Measurements from ENCODE around the gene SEMA6A.

Gene SEMA6A

DNA sequence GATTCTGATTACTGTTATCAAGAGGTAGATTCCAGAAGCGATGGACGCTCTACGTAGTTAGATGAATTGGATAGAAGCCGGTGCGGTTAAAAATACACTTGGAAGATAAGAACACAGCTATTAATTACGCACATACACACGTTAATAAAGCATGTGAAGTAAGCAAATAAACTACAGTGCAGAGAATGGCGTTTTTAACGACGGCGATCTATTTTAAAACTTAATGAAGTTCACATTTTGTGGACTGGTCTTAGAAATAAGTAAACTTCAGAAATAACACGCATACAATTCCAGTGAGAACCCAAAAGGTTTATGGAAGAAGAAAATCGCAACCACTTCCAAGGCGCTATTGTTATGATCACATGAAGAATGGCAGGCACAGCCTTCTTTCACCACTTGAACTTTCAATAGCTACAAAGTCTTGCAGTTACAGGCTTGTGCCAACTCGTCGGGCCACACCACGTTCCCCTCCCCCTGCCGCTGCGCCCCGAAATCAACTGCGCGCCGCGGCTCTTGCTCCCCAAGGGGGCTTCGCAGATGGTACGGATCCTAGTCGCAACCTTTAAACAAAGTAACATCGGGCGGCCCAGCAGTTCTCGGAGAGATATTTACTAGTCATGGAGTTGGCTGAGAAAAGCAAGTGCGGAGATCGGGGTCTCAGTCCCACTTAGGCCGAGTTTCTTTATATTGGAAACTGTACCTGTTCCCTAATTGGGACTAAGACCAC is 866 bp upstream of the SEMA6A start:
- no peak for DNase-seq

GRCh38 chr5:116573702-116574366 is 789 bp downstream of the SEMA6A start:
- DNase-seq: no peak

- no peak for DNase-seq
These were observed 1.3 kb downstream of the SEMA6A start for GRCh38 chr5:116573279-116573701.

- DNase-seq: no peak
These were observed 2.0 kb downstream of the SEMA6A start for GRCh38 chr5:116572350-116573278.

- no peak for DNase-seq
These were observed 2.9 kb downstream of the SEMA6A start for GRCh38 chr5:116571568-116572349.

DNA sequence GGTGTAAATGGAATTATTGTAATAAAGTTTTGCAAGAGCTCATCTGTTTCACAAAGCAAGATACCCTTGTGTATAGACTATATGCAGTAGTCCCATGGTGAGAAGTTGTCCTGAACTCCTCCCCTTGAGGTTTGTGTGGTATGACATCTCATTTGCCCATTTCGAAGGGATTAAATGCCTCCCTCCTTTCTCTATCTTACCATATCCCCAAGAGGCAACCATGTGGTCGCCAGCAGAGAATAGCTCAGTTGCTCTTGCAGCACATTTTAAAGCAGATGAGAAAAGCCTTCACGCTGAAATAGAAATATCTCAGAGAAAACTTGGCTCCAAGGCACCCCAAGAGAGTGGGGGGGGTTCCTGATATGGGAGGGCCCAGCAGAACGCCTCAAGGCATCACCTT is 4.6 kb downstream of the SEMA6A start:
- DNase-seq: no peak

DNA sequence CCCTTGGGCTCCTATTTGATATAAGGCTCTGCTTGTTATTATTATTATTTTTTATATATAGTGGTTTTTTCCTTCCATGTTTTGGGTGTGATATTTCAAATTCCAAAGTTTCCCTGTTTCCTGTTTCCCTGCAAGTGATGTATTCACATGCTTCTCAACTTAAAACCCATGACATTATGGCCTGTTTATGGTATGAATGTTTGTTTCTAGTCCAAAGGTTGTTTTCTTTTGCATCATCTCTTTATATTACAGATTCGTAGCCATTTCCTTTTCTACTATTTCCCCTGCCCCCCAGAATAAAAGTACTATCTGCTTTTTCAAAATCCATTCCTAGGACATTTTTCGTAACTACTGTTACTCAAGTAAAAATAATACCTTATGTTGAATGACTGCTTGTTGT is 7.5 kb downstream of the SEMA6A start:
- no peak for DNase-seq

DNA sequence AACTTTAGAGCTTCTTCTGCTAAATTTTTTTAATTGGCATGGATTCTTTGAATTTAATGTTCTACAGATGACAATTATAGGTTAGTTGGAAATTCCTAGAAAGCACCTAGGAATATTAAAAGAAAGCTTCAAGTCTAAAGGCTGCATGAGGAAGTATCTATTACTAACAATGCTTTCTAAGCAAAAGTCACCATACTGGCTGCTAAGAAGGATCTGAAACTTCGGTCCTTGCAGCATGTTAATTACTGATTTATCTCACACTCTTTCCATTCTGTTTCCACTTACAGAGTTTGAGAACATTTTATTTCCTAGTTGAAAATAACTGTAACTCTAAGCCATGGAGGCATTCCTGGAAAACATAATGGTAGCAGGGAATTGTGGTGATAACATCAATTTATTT is 8.4 kb downstream of the SEMA6A start:
- DNase-seq: no peak

GRCh38 chr5:116564756-116565490 is 9.7 kb downstream of the SEMA6A start:
- no peak for DNase-seq

GRCh38 chr5:116564312-116564711 is 10.3 kb downstream of the SEMA6A start:
- DNase-seq: no peak

GRCh38 chr5:116563736-116564308 is 10.8 kb downstream of the SEMA6A start:
- DNase-seq: no peak

DNA sequence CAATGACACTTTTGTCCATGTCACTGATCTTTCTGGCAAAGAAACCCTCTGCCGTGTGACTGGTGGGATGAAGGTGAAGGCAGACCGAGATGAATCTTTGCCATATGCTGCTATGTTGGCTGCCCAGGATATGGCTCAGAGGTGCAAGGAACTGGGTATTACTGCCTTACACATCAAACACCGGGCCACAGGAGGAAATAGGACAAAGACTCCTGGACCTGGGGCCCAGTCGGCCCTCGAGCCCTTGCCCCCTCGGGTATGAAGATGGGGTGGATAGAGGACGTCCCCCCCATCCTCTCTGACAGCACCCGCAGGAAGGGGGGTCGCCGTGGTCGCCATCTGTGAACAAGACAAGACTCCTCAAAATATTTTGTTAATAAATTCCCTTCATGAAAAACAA is 12.0 kb downstream of the SEMA6A start:
- no peak for DNase-seq

GRCh38 chr5:116561658-116562057 is 13.0 kb downstream of the SEMA6A start:
- no peak for DNase-seq

DNA sequence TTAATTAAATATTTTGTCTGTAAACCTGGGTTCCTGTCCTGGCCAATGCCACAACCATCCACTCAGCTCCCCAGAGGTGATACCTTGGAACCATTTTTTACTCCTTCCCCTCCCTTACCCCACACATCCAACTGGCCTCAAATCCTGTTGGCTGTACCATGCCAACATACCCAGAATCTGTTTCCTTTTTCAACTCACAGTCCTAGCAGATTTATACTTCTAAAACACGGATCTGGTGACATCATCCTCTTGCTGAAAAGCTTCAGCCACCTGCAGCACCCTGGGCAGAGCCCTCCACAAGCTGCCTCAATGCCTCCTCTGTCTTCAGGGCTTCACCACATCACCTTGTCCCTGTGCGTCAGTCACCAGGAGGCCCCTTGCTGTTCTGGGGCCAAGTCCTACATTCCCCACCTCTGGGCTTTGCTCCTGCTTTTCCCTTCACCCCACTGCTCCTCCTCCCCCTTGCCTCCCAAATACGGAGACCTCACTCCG is 14.9 kb downstream of the SEMA6A start:
- no peak for DNase-seq

DNA sequence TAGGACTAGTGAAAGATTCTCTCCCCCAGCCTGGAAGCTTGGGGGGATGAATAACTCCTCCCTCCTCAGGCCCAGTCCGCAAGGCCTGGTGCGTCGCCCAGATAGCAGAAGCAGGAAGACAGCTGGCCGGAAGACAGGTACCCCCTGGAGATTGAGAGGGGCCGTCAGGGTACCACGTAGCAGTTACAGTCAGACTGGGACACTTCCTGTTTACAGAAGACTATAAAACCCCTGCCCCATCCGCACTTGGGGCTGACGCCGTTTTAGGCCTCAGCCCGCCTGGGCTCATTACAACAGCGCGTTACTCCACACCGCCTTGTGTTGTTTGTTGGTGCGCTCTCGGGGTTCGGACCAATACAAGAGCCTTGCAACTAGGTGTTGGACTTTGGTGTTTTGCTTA is 15.4 kb downstream of the SEMA6A start:
- DNase-seq: no peak

DNA sequence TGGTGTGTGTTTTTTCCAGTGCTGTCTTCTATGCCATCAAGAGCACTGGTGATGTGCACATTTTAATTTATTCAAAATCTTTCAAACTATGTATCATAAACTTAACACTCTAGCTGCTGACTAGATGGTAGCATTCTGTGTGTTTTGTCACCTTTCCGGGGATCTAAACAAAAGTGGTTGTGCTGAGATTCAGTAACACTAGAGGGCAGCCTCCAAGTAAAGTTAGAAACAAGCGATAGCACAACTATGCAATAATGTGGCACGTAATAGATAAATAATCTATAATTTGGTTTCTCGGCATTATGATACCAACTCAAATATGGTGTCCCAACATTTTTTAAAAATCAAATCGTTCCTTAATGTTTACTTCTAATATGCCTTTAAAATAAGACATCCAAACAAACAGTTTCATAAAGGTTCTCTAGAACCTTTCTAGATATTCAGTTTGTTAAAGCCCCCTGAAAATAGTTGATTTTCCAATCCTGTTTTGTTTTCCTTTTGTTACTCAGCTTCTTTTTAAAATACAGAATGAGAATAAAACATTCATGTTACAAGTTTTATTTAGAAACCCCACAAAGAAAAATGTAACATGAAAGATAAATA is 16.9 kb downstream of the SEMA6A start:
- DNase-seq: no peak

GRCh38 chr5:116554764-116555163 is 19.9 kb downstream of the SEMA6A start:
- DNase-seq: no peak

DNA sequence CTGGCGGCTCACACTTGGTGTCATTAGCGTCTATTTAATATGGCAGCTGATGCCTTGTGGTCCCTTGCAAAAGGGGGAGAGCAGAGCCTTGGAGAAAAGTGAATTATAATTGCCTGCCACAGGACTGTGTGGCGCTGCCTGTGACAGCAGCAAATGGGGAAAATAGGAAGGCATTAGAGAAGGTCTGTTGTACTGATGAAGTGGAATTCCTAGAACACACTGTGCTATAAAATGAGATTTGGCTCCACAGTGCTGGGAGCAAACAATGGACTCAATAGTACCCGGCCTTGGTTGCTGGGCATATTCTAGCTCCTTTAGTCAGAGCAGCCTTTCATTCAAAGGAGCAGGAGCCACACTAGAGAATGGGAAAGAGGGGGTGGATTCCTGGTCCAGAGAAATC is 21.3 kb downstream of the SEMA6A start:
- no peak for DNase-seq

- no peak for DNase-seq
These were observed 24.5 kb downstream of the SEMA6A start for GRCh38 chr5:116550082-116550481.

DNA sequence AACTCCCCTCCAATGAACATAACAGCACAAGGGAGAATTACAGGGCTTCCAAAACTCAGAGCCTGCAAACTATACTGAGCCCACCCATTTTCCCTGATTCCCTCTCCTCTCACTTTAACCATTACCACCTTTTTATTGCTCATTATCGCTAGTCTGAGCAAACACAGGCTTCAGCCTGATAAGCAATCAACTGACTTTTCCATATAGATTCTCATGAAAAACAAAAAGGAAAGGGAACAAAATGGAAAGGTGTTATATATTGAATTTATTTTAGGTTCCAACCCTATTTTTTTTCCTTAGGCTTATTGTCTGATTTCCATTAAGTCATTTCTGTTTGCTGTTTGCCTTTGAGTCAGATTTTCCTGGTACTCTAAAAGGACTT is 27.9 kb downstream of the SEMA6A start:
- DNase-seq: no peak
